HL-60 (cell line): Measurements from ENCODE around the gene CLIP2.

Source experiments
- GABPA ChIP-seq: IDR thresholded peaks from 2 replicates; pipeline ENCODE4 v1.6.1; 2012; ENCODE audit warnings: low read depth
- POLR2AphosphoS5 ChIP-seq: IDR thresholded peaks from 2 replicates; pipeline ENCODE4 v1.6.1; 2012; ENCODE audit warnings: low read depth
- SPI1 ChIP-seq: IDR thresholded peaks from 2 replicates; pipeline ENCODE4 v1.6.1; 2012; ENCODE audit warnings: low read depth, mild to moderate bottlenecking, borderline replicate concordance
- TF ChIP-seq, protein P1 (sequence below): IDR thresholded peaks from one replicate; pipeline ENCODE4 v1.5.1; 2011; ENCODE audit warnings: low read length, control low read depth, inconsistent platforms; ENCODE audit not compliant: insufficient read depth
- TF ChIP-seq, protein P2 (sequence below): IDR thresholded peaks from 2 replicates; pipeline ENCODE4 v1.6.1; 2012; ENCODE audit warnings: low read depth; ENCODE audit not compliant: insufficient replicate concordance

DNA sequence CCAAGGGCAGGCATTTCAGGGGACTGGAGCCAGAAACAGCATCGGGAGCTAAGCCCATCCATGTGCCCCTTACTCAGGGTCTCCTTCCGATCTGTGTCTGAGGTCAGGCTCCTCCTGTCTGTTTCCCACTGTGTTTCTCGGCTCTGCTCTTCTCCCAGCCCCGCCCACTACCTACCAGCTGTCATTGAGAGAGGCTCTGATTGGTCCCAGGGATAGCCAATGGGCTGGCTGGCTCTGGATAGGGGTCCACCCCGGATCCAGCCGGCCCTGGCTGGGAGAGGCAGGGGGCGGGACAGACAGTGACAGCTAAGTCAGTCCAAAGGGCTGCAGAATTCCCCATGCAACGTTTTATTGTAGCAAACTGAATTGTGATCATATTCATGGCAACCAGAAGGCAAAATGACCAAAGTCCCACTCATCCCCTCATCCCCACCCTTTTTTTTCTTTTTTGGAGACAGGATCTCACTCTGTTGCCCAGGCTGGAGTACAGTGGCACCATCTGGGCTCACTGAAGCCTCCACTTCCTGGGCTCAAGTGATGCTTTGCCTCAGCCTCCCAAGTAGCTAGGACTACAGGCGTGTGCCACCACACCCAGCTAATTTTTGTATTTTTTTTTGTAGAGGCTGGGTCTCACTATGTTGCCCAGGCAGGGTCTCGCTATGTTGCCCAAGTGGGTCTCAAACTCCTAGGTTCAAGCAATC lies 76.3 kb downstream of the CLIP2 start:
- TF ChIP-seq, protein P1, sequence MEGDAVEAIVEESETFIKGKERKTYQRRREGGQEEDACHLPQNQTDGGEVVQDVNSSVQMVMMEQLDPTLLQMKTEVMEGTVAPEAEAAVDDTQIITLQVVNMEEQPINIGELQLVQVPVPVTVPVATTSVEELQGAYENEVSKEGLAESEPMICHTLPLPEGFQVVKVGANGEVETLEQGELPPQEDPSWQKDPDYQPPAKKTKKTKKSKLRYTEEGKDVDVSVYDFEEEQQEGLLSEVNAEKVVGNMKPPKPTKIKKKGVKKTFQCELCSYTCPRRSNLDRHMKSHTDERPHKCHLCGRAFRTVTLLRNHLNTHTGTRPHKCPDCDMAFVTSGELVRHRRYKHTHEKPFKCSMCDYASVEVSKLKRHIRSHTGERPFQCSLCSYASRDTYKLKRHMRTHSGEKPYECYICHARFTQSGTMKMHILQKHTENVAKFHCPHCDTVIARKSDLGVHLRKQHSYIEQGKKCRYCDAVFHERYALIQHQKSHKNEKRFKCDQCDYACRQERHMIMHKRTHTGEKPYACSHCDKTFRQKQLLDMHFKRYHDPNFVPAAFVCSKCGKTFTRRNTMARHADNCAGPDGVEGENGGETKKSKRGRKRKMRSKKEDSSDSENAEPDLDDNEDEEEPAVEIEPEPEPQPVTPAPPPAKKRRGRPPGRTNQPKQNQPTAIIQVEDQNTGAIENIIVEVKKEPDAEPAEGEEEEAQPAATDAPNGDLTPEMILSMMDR, result no peak
- TF ChIP-seq POLR2AphosphoS5 (no peak), GABPA (no peak), SPI1 (no peak)
- TF ChIP-seq, protein P2, sequence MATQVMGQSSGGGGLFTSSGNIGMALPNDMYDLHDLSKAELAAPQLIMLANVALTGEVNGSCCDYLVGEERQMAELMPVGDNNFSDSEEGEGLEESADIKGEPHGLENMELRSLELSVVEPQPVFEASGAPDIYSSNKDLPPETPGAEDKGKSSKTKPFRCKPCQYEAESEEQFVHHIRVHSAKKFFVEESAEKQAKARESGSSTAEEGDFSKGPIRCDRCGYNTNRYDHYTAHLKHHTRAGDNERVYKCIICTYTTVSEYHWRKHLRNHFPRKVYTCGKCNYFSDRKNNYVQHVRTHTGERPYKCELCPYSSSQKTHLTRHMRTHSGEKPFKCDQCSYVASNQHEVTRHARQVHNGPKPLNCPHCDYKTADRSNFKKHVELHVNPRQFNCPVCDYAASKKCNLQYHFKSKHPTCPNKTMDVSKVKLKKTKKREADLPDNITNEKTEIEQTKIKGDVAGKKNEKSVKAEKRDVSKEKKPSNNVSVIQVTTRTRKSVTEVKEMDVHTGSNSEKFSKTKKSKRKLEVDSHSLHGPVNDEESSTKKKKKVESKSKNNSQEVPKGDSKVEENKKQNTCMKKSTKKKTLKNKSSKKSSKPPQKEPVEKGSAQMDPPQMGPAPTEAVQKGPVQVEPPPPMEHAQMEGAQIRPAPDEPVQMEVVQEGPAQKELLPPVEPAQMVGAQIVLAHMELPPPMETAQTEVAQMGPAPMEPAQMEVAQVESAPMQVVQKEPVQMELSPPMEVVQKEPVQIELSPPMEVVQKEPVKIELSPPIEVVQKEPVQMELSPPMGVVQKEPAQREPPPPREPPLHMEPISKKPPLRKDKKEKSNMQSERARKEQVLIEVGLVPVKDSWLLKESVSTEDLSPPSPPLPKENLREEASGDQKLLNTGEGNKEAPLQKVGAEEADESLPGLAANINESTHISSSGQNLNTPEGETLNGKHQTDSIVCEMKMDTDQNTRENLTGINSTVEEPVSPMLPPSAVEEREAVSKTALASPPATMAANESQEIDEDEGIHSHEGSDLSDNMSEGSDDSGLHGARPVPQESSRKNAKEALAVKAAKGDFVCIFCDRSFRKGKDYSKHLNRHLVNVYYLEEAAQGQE, result no peak
